NAMALWA (cell line): ENCODE data around the gene RNMT.
A peak's percentile ranks its signal among the peaks of the same experiment; 100 is the strongest.

ENCODE experiments used
- DNase-seq: peaks from one replicate; pipeline ENCODE4 v3.0.0-alpha.2; 2015; ENCODE audit warnings: low spot score

RNMT gene

GRCh38 chr18:13813271-13813849 is 86.9 kb downstream of the RNMT start:
- DNase-seq = peak; percentile 77
